Measurements from ENCODE around the gene BCAR3.

GRCh38 chr1:93690921-93691789 is 9.5 kb upstream of the BCAR3 start:
- TF ChIP-seq CTCF (IDR thresholded peaks at IDR 0.05) (no peak), POLR2A (IDR thresholded peaks at IDR 0.05) (no peak), POLR2AphosphoS5 (IDR thresholded peaks at IDR 0.05; ENCODE audit: insufficient read depth in 1 of 2, low read depth in 1 of 2) (no peak)

All from vagina (tissue), 2 donors.